Cardiac muscle cell (in vitro differentiated cells and primary cell): ENCODE measurements around the gene PDF. TPM values are rescaled to one million over a fixed set of nuclear protein-coding genes. Genes with fewer than 3 reads are reported as not detected.

Source experiments
- DNase-seq, 2 donors: peaks; one replicate each; pipeline versions ENCODE4 v3.0.0 to v3.0.0-alpha.2; 2010 to 2017; ENCODE audit warnings: low read depth in 1 of 2, low spot score in 1 of 2
- H3K27ac ChIP-seq: fragments of 200-600 bp; sonication (generic); 2 replicates; pipeline ENCODE4 v1.5.1; 2016
- H3K27me3 ChIP-seq: fragments of 200-600 bp; sonication (generic); 2 replicates; pipeline ENCODE4 v1.6.0; 2016; ENCODE audit warnings: control low read depth
- H3K36me3 ChIP-seq: fragments of 200-600 bp; sonication (generic); 2 replicates; pipeline ENCODE4 v1.5.1; 2016; ENCODE audit warnings: control low read depth
- H3K4me1 ChIP-seq: fragments of 200-600 bp; sonication (generic); 2 replicates; pipeline ENCODE4 v1.8.1; 2017; ENCODE audit warnings: low read depth, mild to moderate bottlenecking, mixed run types
- H3K4me3 ChIP-seq: fragments of 200-600 bp; sonication (generic); 2 replicates; pipeline ENCODE4 v1.5.1; 2016; ENCODE audit warnings: mild to moderate bottlenecking
- H3K9me3 ChIP-seq: fragments of 200-600 bp; sonication (generic); 2 replicates; pipeline ENCODE4 v1.5.1; 2017; ENCODE audit warnings: low read depth, mild to moderate bottlenecking, control low read depth
- polyA plus RNA-seq: library from polyadenylated mRNA; unstranded; fragments of >200 nt; fragmentation: Nextera tagmentation; extraction: Ambion mirVana; gene quantifications from 2 replicates; pipeline ENCODE4 v1.2.1, GENCODE V29; 2016
- total RNA-seq: library from RNA; depleted of rRNA; stranded (reverse); fragments of >200 nt; gene quantifications from 2 replicates; pipeline ENCODE4 v1.2.3, GENCODE V29; 2016
- TF ChIP-seq, protein P1 (sequence below): IDR thresholded peaks from 2 replicates; pipeline ENCODE4 v1.5.1; 2012; ENCODE audit warnings: low read depth, mild to moderate bottlenecking, low read length

The PDF gene, protein sequence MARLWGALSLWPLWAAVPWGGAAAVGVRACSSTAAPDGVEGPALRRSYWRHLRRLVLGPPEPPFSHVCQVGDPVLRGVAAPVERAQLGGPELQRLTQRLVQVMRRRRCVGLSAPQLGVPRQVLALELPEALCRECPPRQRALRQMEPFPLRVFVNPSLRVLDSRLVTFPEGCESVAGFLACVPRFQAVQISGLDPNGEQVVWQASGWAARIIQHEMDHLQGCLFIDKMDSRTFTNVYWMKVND
- total RNA-seq = 16.1 and 16.7 TPM in 2 replicates
- polyA plus RNA-seq = 12.0 and 13.2 TPM in 2 replicates

DNA sequence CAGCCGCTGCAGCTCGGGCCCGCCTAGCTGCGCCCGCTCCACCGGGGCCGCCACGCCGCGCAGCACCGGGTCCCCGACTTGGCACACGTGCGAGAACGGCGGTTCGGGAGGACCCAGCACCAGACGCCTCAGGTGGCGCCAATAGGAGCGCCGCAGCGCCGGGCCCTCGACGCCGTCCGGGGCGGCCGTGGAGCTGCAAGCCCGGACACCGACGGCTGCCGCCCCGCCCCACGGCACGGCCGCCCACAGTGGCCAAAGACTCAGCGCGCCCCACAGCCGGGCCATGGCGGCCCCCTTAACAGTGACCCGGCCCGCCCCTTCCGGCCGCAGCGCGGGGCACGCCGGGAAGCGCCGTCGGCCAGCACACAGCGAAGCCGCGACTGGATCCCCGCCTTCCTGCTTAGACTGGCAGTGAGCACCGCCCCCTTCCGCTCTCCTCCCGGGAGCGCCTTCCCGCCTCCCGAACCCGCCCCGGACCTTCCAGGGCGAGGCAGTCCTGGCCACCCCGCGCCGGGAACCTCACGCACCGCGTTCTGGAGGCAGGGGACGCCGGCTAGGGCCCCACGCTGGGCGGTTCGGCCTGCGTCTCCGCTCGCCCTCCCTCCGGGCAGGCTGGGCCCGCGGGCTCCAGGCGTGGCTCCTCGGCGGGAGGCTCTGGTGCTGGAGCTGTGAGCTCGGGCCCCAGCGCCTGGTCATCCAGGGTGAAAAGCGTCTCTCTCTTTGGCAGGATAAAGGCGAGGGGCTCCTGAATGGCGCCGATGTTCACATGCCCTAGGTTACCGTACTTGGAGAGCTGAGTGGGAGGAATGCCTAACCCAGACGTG is at the start of gene PDF:
TSS of gene PDF (minus strand) at position 303 of the 824 bp plus-strand sequence. CDS start at position 285, 18 bp downstream.
- TF ChIP-seq, protein P1, sequence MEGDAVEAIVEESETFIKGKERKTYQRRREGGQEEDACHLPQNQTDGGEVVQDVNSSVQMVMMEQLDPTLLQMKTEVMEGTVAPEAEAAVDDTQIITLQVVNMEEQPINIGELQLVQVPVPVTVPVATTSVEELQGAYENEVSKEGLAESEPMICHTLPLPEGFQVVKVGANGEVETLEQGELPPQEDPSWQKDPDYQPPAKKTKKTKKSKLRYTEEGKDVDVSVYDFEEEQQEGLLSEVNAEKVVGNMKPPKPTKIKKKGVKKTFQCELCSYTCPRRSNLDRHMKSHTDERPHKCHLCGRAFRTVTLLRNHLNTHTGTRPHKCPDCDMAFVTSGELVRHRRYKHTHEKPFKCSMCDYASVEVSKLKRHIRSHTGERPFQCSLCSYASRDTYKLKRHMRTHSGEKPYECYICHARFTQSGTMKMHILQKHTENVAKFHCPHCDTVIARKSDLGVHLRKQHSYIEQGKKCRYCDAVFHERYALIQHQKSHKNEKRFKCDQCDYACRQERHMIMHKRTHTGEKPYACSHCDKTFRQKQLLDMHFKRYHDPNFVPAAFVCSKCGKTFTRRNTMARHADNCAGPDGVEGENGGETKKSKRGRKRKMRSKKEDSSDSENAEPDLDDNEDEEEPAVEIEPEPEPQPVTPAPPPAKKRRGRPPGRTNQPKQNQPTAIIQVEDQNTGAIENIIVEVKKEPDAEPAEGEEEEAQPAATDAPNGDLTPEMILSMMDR = no peak

DNA sequence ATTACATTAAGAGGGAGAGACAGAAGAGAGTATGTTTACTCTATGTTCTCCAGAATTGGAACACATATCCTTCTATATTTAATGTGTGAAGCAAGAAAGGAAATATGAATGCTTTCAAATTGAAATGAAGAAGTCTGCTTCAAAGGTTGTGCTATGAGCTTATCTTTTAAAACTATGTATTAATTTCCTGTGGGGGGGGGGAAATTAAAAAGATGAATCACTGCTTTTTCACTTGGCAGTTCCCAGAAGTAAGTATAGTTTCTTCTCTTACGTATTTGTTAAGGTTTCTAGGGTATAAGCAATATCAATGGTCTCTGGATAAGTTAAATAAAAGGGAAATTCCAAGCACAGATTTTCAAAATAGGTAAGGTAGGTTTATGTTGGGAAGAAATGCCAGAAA is 48.4 kb upstream of the PDF start:
- TF ChIP-seq, protein P1 = no peak
- Histone ChIP-seq H3K4me1 (peaks cover 12% of the 10 kb centered on the region), H3K36me3 (peaks cover 59% of the 10 kb centered on the region)

More for the DNA sequence above, at the start of gene PDF:
- no peaks in the 10 kb centered on the region for H3K4me1 ChIP-seq
- H3K27me3 ChIP-seq = no peaks in the 10 kb centered on the region
- peak within 1 kb of the TSS; percentile 91 for H3K4me3 ChIP-seq
- peaks cover 37% of the 10 kb centered on the region for H3K36me3 ChIP-seq
- peak; percentile 96 to 97 for DNase-seq
- H3K9me3 ChIP-seq = no peaks in the 10 kb centered on the region
- peak within 1 kb of the TSS; percentile 93 for H3K27ac ChIP-seq

DNA sequence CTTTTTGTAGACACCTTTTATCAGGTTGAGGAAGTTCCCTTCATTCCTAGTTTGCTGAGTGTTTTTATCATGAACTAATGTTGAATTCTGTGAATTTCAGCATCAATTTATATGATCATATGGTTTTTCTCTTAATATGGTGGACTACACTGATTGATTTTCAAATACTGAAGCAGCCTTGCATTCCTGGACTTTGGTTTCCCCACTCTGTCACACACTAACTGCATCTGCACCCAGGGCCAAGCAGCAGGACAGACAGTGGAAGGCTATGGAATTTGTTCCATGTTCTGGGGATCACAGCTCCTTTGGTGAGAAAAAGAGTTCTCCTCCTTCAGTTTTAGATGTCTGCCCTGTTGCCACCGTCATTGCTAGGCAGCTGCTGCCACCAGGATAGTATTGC is 47.6 kb upstream of the PDF start:
- peaks cover 58% of the 10 kb centered on the region for H3K36me3 ChIP-seq
- H3K4me1 ChIP-seq = peaks cover 6% of the 10 kb centered on the region
- DNase-seq = no peak
- no peak overlapping the region for H3K4me3 ChIP-seq
- no peaks in the 10 kb centered on the region for H3K27me3 ChIP-seq
- H3K27ac ChIP-seq = no peak overlapping the region
- H3K9me3 ChIP-seq = no peaks in the 10 kb centered on the region
- TF ChIP-seq, protein P1 = no peak

More for the DNA sequence above, 48.4 kb upstream of the PDF start:
- DNase-seq = peak in 1 of 2 donors; percentile 66
- Histone ChIP-seq H3K27me3 (no peaks in the 10 kb centered on the region), H3K27ac (no peak overlapping the region), H3K4me3 (no peak overlapping the region), H3K9me3 (no peaks in the 10 kb centered on the region)

DNA sequence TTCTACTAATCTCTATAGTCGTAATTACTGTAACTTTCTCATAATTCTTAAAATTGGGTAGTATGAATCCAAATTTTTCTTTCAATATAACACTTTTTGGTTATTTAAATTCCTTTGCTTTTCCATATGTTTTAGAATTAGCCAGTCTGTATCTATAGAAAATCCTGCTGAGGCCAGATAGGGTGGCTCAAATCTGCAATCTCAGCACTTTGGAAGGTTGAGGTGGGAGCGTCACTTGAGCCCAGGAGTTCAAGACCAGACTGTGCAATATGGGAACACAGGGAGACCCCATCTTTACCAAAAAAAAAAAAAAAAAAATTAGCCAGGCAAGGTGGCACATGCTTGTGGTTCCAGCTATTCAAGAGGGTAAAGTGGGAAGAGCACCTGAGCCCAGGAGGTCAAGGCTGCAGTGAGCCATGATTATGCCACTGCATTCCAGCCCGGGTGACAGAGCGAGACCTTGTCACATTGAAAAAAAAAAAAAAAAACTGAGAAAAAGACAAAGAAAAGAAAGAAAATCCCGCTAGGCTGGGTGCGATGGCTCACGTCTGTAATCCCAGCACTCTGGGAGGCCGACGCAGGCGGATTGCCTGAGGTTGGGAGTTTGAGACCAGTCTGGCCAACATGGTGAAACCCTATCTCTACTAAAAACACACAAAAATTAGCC is 46.1 kb upstream of the PDF start:
- no peak for DNase-seq
- H3K27me3 ChIP-seq = no peaks in the 10 kb centered on the region
- TF ChIP-seq, protein P1 = no peak
- no peaks in the 10 kb centered on the region for H3K4me1 ChIP-seq
- no peaks in the 10 kb centered on the region for H3K9me3 ChIP-seq
- H3K36me3 ChIP-seq = peaks cover 51% of the 10 kb centered on the region
- no peak overlapping the region for H3K4me3 ChIP-seq
- H3K27ac ChIP-seq = no peak overlapping the region

DNA sequence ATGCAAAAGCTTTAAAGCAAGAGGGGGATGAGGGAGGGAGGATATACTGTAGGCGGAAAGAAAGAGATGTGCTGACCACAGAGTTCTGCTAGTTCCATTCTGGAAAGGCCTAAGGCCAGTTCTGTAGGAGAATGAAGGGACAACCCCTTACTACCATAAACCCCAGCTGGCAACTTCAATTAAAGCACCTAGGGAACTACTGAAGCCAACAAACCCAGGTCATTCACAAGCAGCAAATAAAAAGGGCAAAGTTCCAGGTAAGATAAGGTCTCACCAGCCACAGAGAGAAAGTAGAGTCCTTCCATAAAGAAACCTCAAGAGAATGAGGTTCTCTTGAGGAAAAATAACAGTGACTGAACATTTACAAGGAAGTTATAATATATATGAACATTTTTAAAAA is 42.6 kb upstream of the PDF start:
- no peaks in the 10 kb centered on the region for H3K4me1 ChIP-seq
- peaks cover 48% of the 10 kb centered on the region for H3K36me3 ChIP-seq
- no peaks in the 10 kb centered on the region for H3K9me3 ChIP-seq
- H3K27me3 ChIP-seq = no peaks in the 10 kb centered on the region
- DNase-seq = no peak
- TF ChIP-seq, protein P1 = no peak
- H3K4me3 ChIP-seq = no peak overlapping the region
- H3K27ac ChIP-seq = no peak overlapping the region
